CD4-positive, alpha-beta T cell (primary cell): ENCODE data around the gene ZMYND19. TPM values are rescaled to one million over a fixed set of nuclear protein-coding genes. Genes with fewer than 3 reads are reported as not detected.
A peak's percentile ranks its signal among the peaks of the same experiment; 100 is the strongest.

Experiments
- ATAC-seq: fragments of 200-7000 bp; cut with Tn5 transposase; one replicate; pipeline ENCODE4 v1.10.0; 2022; ENCODE audit warnings: mild to moderate bottlenecking; ENCODE audit not compliant: poor library complexity
- CTCF ChIA-PET: fragments of 350-600 bp; sonication (Branson Sonifier 250); formaldehyde crosslinking; loops from one replicate; lab custom pipeline; 2021; ENCODE audit warnings: antibody characterized with exemption, inconsistent platforms; lab: Charles Lee
- POLR2A ChIA-PET: fragments of 350-600 bp; sonication (Branson Sonifier 250); formaldehyde crosslinking; loops from one replicate; lab custom pipeline; 2021; ENCODE audit warnings: antibody characterized with exemption, inconsistent platforms; lab: Charles Lee
- DNase-seq, 14 experiments: peaks; one replicate each; pipeline ENCODE4 v3.0.0-alpha.2; 2013 to 2020; ENCODE audit warnings: mixed read lengths in 2 of 14
- H3K27ac ChIP-seq, 2 donors: one replicate each; pipeline versions ENCODE4 v1.5.1 to v1.7.0; 2013; ENCODE audit warnings: low read length in 2 of 2, low read depth in 1 of 2, mild to moderate bottlenecking in 1 of 2
- H3K27me3 ChIP-seq, 2 experiments: 1 replicate in 1 of 2; 2 replicates in 1 of 2; pipeline versions ENCODE4 v1.6.1 to v1.7.0; 2013; ENCODE audit warnings: low read length in 2 of 2, control low read depth in 1 of 2, mild to moderate bottlenecking in 1 of 2, moderate library complexity in 1 of 2; ENCODE audit not compliant: insufficient read depth in 2 of 2, control insufficient read depth in 1 of 2
- H3K36me3 ChIP-seq: one replicate; pipeline ENCODE4 v1.6.1; 2013; ENCODE audit warnings: low read length, control low read depth; ENCODE audit not compliant: insufficient read depth
- H3K4me1 ChIP-seq: one replicate; pipeline ENCODE4 v1.6.1; 2013; ENCODE audit warnings: low read length, control low read depth; ENCODE audit not compliant: insufficient read depth
- H3K4me3 ChIP-seq: one replicate; pipeline ENCODE4 v1.5.1; 2013; ENCODE audit warnings: mild to moderate bottlenecking, low read length, moderate library complexity
- H3K9me3 ChIP-seq, 2 experiments: 1 replicate in 1 of 2; 2 replicates in 1 of 2; pipeline versions ENCODE4 v1.6.1 to v1.7.0; 2013; ENCODE audit warnings: low read length in 2 of 2, mild to moderate bottlenecking in 2 of 2, control low read depth in 1 of 2, moderate library complexity in 1 of 2; ENCODE audit not compliant: control insufficient read depth in 1 of 2, insufficient read depth in 1 of 2
- H3K27ac Mint-ChIP-seq: one replicate; pipeline ENCODE4 v1.8.0; 2020; ENCODE audit warnings: mixed read lengths
- H3K27me3 Mint-ChIP-seq: one replicate; pipeline ENCODE4 v1.8.0; 2021; ENCODE audit warnings: mixed read lengths
- H3K36me3 Mint-ChIP-seq: one replicate; pipeline ENCODE4 v1.8.0; 2021; ENCODE audit warnings: low read depth, mixed read lengths
- H3K4me1 Mint-ChIP-seq: one replicate; pipeline ENCODE4 v1.8.0; 2021; ENCODE audit warnings: low read depth, mixed read lengths
- H3K4me3 Mint-ChIP-seq: one replicate; pipeline ENCODE4 v1.8.0; 2020; ENCODE audit warnings: mild to moderate bottlenecking, mixed read lengths
- H3K9me3 Mint-ChIP-seq: one replicate; pipeline ENCODE4 v1.8.0; 2020; ENCODE audit warnings: mixed read lengths
- intact Hi-C, 2 experiments: fragments of 100-400 bp; cut with DNase I in 1 of 2; cut with micrococcal nuclease in 1 of 2; formaldehyde crosslinking; loops; one replicate each; pipeline versions ENCODE4 v1.15.1 to v1.9.0; 2023 to 2025; cut with DNase I, micrococcal nuclease
- total RNA-seq, 174 experiments: library from RNA in 2 of 174; stranded (reverse) in 2 of 174; gene quantifications; one replicate each; pipeline ENCODE4 v1.2.3 and lab custom pipeline; 2021 to 2026
- TF ChIP-seq, protein P1 (sequence below): fragments of 200-600 bp; IDR thresholded peaks from one replicate; pipeline ENCODE4 v1.8.0; 2022; ENCODE audit warnings: antibody characterized with exemption, mild to moderate bottlenecking

ZMYND19 gene
- total RNA-seq, 2 experiments from 2014 or later: 8.6 to 11.3 TPM

DNA sequence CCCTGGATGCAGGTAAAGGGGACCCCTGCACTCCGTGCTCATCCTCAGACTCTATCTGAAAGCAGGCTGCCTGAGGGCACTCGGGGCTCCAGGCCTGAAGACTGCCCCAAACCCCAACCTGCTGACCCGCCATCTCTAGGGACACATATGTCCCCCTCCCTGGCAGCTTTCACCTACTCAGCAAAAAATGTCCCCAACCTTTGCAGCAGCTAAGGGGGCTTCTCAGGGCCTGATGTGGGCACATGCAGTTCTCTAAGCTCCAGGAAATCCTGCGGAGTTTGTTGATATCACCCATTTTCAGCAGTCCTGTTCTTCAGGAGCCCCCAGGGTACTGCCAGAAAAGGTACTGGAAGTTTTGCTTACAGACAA, 9.4 kb downstream of the ZMYND19 start:
- peaks cover 18% of the 10 kb centered on the region for H3K4me1 Mint-ChIP-seq

GRCh38 chr9:137580209-137580953, 9.9 kb downstream of the ZMYND19 start:
- POLR2A ChIA-PET: interaction anchor here (1.4 kb wide), 1 partner anchor 8 kb away, joined by 8 read pairs; no protein-coding TSS in a partner anchor
- TF ChIP-seq, protein P1, sequence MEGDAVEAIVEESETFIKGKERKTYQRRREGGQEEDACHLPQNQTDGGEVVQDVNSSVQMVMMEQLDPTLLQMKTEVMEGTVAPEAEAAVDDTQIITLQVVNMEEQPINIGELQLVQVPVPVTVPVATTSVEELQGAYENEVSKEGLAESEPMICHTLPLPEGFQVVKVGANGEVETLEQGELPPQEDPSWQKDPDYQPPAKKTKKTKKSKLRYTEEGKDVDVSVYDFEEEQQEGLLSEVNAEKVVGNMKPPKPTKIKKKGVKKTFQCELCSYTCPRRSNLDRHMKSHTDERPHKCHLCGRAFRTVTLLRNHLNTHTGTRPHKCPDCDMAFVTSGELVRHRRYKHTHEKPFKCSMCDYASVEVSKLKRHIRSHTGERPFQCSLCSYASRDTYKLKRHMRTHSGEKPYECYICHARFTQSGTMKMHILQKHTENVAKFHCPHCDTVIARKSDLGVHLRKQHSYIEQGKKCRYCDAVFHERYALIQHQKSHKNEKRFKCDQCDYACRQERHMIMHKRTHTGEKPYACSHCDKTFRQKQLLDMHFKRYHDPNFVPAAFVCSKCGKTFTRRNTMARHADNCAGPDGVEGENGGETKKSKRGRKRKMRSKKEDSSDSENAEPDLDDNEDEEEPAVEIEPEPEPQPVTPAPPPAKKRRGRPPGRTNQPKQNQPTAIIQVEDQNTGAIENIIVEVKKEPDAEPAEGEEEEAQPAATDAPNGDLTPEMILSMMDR: no peak
- ATAC-seq (no peak), DNase-seq (peak in 1 of 14 experiments; percentile 21)
- Histone ChIP-seq H3K4me1 (peaks cover 36% of the 10 kb centered on the region), H3K27me3 (no peaks in the 10 kb centered on the region), H3K4me3 (no peak overlapping the region), H3K36me3 (peaks cover 26% of the 10 kb centered on the region), H3K27ac (no peak overlapping the region), H3K9me3 (no peaks in the 10 kb centered on the region)
- H3K27ac Mint-ChIP-seq: no peak overlapping the region
- peaks cover 41% of the 10 kb centered on the region for H3K36me3 Mint-ChIP-seq
- no peaks in the 10 kb centered on the region for H3K9me3 Mint-ChIP-seq
- H3K27me3 Mint-ChIP-seq: no peaks in the 10 kb centered on the region
- intact Hi-C loops: no loop called here
- H3K4me1 Mint-ChIP-seq: peaks cover 24% of the 10 kb centered on the region
- CTCF ChIA-PET: interaction anchor here (0.7 to 1.9 kb wide), 2 partner anchors 39 to 93 kb away, joined by 3 to 5 read pairs; no protein-coding TSS in a partner anchor
- H3K4me3 Mint-ChIP-seq: peak overlapping the region; percentile 45

More for the DNA sequence above, 9.4 kb downstream of the ZMYND19 start:
- CTCF ChIA-PET: interaction anchor here (0.9 kb wide), 1 partner anchor 38 kb away, joined by 3 read pairs; no protein-coding TSS in a partner anchor
- no peak overlapping the region for H3K4me3 Mint-ChIP-seq
- no peaks in the 10 kb centered on the region for H3K27me3 Mint-ChIP-seq
- H3K36me3 Mint-ChIP-seq: peaks cover 37% of the 10 kb centered on the region
- TF ChIP-seq, protein P1: no peak
- H3K27ac ChIP-seq: no peak overlapping the region
- no peaks in the 10 kb centered on the region for H3K9me3 Mint-ChIP-seq
- intact Hi-C loops: no loop called here
- no peaks in the 10 kb centered on the region for H3K9me3 ChIP-seq
- H3K4me1 ChIP-seq: peaks cover 30% of the 10 kb centered on the region
- no peak overlapping the region for H3K27ac Mint-ChIP-seq
- DNase-seq (no peak), ATAC-seq (no peak)
- POLR2A ChIA-PET: no interaction called here
- no peak overlapping the region for H3K4me3 ChIP-seq
- peaks cover 24% of the 10 kb centered on the region for H3K36me3 ChIP-seq
- no peaks in the 10 kb centered on the region for H3K27me3 ChIP-seq

- Histone ChIP-seq H3K9me3 (no peaks in the 10 kb centered on the region), H3K27ac (no peak overlapping the region), H3K36me3 (peaks cover 36% of the 10 kb centered on the region), H3K27me3 (no peaks in the 10 kb centered on the region), H3K4me1 (peaks cover 36% of the 10 kb centered on the region), H3K4me3 (peak overlapping the region; percentile 63)
- Mint-ChIP-seq H3K9me3 (no peaks in the 10 kb centered on the region), H3K27me3 (no peaks in the 10 kb centered on the region), H3K4me1 (peaks cover 30% of the 10 kb centered on the region), H3K36me3 (peaks cover 49% of the 10 kb centered on the region), H3K27ac (peak overlapping the region; percentile 71), H3K4me3 (peak overlapping the region; percentile 79)
- ATAC-seq (no peak), DNase-seq (no peak)
- TF ChIP-seq, protein P1: no peak
- CTCF ChIA-PET: interaction anchor here (1.1 to 2.2 kb wide), 6 partner anchors 12 to 1216 kb away, joined by 3 to 7 read pairs (median 5); partner anchors contain the start of genes DNLZ, MRPL41 and PNPLA7
- POLR2A ChIA-PET: interaction anchor here (0.6 to 1.6 kb wide), 5 partner anchors 9 to 44 kb away, joined by 3 to 8 read pairs (median 4); partner anchors contain the start of genes EHMT1 and MRPL41
- intact Hi-C loops: loop anchor here in 1 of 2 experiments (5.0 kb wide), 1 partner anchor 157 kb away; the partner anchor contains the start of genes EXD3 and NOXA1
Observed at GRCh38 chr9:137579259-137579604, 11.1 kb downstream of the ZMYND19 start.
